Gastroesophageal sphincter (tissue), 4 donors: ENCODE results near the gene BMERB1. TPM values are rescaled to one million over a fixed set of nuclear protein-coding genes. Genes with fewer than 3 reads are reported as not detected.
A peak's percentile ranks its signal among the peaks of the same experiment; 100 is the strongest.
"Not testable (repeated sequence)": the region's sequence is repeated elsewhere in the genome, so short reads cannot be mapped to it uniquely, and the experiment has no call there.

ENCODE experiments used
- ATAC-seq: fragments of 150-250 bp; one replicate; pipeline ENCODE4 v1.9.1; 2016; ENCODE audit warnings: mild to moderate bottlenecking, moderate library complexity
- H3K27ac ChIP-seq, 4 donors: fragments of 200-600 bp; sonication (generic) in 3 of 4; 1 replicate in 3 of 4; 2 replicates in 1 of 4; pipeline ENCODE4 v1.5.1; 2016 to 2019
- H3K27me3 ChIP-seq: fragments of 200-600 bp; sonication (generic); one replicate; pipeline ENCODE4 v1.5.1; 2019
- H3K36me3 ChIP-seq, 2 donors: fragments of 200-600 bp; sonication (generic); one replicate each; pipeline ENCODE4 v1.5.1; 2019; ENCODE audit warnings: control low read depth in 1 of 2
- H3K4me1 ChIP-seq, 3 donors: fragments of 200-600 bp; sonication (generic); 1 replicate in 2 of 3; 2 replicates in 1 of 3; pipeline ENCODE4 v1.5.1; 2016 to 2019; ENCODE audit warnings: control low read depth in 2 of 3
- H3K4me3 ChIP-seq, 2 donors: fragments of 200-600 bp; sonication (generic); one replicate each; pipeline ENCODE4 v1.5.1; 2019; ENCODE audit warnings: mild to moderate bottlenecking in 1 of 2, moderate library complexity in 1 of 2
- H3K9me3 ChIP-seq, 3 donors: fragments of 200-600 bp; sonication (generic); one replicate each; pipeline ENCODE4 v1.5.1; 2017 to 2019; ENCODE audit warnings: control low read depth in 2 of 3
- EP300 ChIP-seq: sonication (generic); formaldehyde crosslinking; IDR thresholded peaks from one replicate; pipeline ENCODE4 v1.6.1; 2017; ENCODE audit warnings: antibody characterized with exemption, mild to moderate bottlenecking
- POLR2A ChIP-seq, 2 donors: fragments of 450-650 bp; IDR thresholded peaks; one replicate each; pipeline ENCODE4 v1.6.1; 2017; ENCODE audit warnings: antibody characterized with exemption in 2 of 2, mild to moderate bottlenecking in 2 of 2, moderate library complexity in 1 of 2
- POLR2AphosphoS5 ChIP-seq: sonication (generic); formaldehyde crosslinking; IDR thresholded peaks from one replicate; pipeline ENCODE4 v1.6.1; 2017; ENCODE audit warnings: antibody characterized with exemption
- WGBS, 2 donors: methylation state at CpG; one replicate each; pipeline ENCODE4 v1.1.5; 2018; ENCODE audit warnings: low coverage in 1 of 2; 5-methylcytosine and 5-hydroxymethylcytosine counted together
- total RNA-seq, 4 donors: library from RNA; depleted of rRNA; stranded (reverse); fragments of >200 nt; gene quantifications; one replicate each; pipeline ENCODE4 v1.1.0, GENCODE V29; 2016
- TF ChIP-seq, protein P1 (sequence below), 4 experiments: fragments of 200-600 bp in 2 of 4; fragments of 450-650 bp in 2 of 4; sonication (generic) in 1 of 4; IDR thresholded peaks; one replicate each; pipeline ENCODE4 v1.5.1; 2017 to 2019; ENCODE audit warnings: antibody characterized with exemption in 4 of 4, mild to moderate bottlenecking in 2 of 4, moderate library complexity in 2 of 4

The BMERB1 gene
- total RNA-seq, 4 donors from 2014 or later = 84.5 to 135 (median 101) TPM

- H3K9me3 ChIP-seq = no peaks in the 10 kb centered on the region
- peak; percentile 87 for ATAC-seq
- TF ChIP-seq POLR2A (IDR thresholded peaks at IDR 0.05) (no peak), POLR2AphosphoS5 (peak; percentile 23), EP300 (no peak)
- TF ChIP-seq, protein P1, sequence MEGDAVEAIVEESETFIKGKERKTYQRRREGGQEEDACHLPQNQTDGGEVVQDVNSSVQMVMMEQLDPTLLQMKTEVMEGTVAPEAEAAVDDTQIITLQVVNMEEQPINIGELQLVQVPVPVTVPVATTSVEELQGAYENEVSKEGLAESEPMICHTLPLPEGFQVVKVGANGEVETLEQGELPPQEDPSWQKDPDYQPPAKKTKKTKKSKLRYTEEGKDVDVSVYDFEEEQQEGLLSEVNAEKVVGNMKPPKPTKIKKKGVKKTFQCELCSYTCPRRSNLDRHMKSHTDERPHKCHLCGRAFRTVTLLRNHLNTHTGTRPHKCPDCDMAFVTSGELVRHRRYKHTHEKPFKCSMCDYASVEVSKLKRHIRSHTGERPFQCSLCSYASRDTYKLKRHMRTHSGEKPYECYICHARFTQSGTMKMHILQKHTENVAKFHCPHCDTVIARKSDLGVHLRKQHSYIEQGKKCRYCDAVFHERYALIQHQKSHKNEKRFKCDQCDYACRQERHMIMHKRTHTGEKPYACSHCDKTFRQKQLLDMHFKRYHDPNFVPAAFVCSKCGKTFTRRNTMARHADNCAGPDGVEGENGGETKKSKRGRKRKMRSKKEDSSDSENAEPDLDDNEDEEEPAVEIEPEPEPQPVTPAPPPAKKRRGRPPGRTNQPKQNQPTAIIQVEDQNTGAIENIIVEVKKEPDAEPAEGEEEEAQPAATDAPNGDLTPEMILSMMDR (IDR thresholded peaks at IDR 0.05) = no peak
- WGBS, 2 donors = 53 to 63% methylated on average over 3 to 4 of the region's 4 CpGs
- no peaks in the 10 kb centered on the region for H3K27me3 ChIP-seq
- H3K4me3 ChIP-seq = no peak overlapping the region
- peaks cover 0 to 30% of the 10 kb centered on the region in 2 donors for H3K36me3 ChIP-seq
- H3K27ac ChIP-seq = peak overlapping the region in 2 of 4 donors; percentile 8 to 51
- H3K4me1 ChIP-seq = peaks cover 0 to 15% (median 0%) of the 10 kb centered on the region in 3 donors
Measured at GRCh38 chr16:15404792-15405191, 29.6 kb upstream of the BMERB1 start.

GRCh38 chr16:15407756-15408155, 26.6 kb upstream of the BMERB1 start:
- not testable (repeated sequence) for H3K9me3 ChIP-seq, H3K4me3 ChIP-seq, ATAC-seq, H3K27me3 ChIP-seq, H3K27ac ChIP-seq
- 76 to 92% methylated on average over 4 of the region's 4 CpGs for WGBS, 2 donors
- peaks cover 0 to 12% of the 10 kb centered on the region in 2 donors for H3K36me3 ChIP-seq
- peaks cover 0 to 15% (median 0%) of the 10 kb centered on the region in 3 donors for H3K4me1 ChIP-seq

DNA sequence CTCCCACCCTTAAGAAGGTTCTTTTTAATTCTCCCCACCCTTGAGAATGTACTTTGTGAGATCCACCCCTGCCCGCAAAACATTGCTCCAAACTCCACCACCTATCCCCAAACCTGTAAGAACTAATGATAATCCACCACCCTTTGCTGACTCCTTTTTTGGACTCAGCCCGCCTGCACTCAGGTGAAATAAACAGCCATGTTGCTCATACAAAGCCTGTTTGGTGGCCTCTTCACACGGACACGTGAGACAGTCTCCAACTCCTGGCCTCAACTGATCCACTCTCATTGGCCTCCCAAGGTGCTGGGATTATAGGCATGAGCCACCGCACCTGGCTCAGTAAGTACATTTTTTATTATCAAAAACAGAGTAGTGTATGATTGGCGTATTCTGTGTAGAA, 24.9 kb upstream of the BMERB1 start:
- H3K4me1 ChIP-seq, ATAC-seq, H3K36me3 ChIP-seq, H3K27me3 ChIP-seq, H3K4me3 ChIP-seq, H3K9me3 ChIP-seq, H3K27ac ChIP-seq: not testable (repeated sequence)
- WGBS, 2 donors = 93 to 95% methylated on average over 5 to 6 of the region's 6 CpGs

DNA sequence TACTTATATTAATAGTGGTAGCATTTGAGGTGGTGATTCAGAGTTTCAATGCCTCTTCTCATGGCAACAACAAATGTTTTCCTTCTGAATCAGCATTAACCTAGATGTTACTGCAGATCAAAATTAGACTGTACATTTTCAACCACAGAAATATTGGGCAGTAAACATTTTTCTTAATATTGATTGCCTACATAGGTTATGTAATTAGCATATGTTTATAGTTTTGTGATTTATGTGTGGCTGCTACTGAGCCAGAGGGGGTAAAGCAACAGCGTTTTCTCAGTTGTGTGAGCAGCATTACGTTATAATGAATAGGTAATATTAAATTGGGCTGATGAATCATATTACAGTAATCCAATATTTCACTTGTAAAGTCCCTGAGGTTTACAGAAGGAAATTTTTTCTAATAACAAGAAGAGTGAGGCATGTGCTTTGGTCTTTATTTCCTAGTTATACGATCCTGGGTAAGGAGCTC, 18.8 kb upstream of the BMERB1 start:
- H3K9me3 ChIP-seq = no peaks in the 10 kb centered on the region
- ATAC-seq = no peak
- H3K4me1 ChIP-seq = no peaks in the 10 kb centered on the region
- H3K27ac ChIP-seq = no peak overlapping the region
- no peak for TF ChIP-seq EP300
- TF ChIP-seq POLR2A (IDR thresholded peaks at IDR 0.05) = no peak
- TF ChIP-seq POLR2AphosphoS5 = no peak
- TF ChIP-seq, protein P1 (IDR thresholded peaks at IDR 0.05) = no peak
- WGBS, 2 donors = 29 to 50% methylated on average over 3 of the region's 3 CpGs
- no peak overlapping the region for H3K4me3 ChIP-seq
- no peaks in the 10 kb centered on the region for H3K36me3 ChIP-seq
- H3K27me3 ChIP-seq = no peaks in the 10 kb centered on the region

DNA sequence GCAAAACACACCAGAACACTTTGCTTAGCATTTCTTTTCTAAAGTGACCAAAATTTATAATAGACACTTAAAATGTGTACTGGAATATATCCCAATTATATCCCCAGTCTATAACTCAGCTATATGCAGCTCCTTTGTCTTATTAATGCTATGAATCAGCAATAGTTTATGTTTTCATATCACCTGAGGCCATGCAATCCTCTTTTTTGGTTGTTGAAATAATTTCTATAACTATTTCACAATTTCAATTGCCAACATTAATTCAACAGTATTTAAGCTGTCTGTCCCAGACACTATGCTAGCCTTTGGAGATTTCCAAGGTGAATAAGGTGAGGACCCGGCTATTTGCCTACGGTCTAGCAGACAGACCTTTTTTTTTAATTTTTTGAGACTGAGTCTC, 17.2 kb upstream of the BMERB1 start:
- no peak overlapping the region for H3K27ac ChIP-seq
- H3K9me3 ChIP-seq = no peaks in the 10 kb centered on the region
- H3K4me3 ChIP-seq = no peak overlapping the region
- no peaks in the 10 kb centered on the region for H3K36me3 ChIP-seq
- H3K4me1 ChIP-seq = no peaks in the 10 kb centered on the region
- 96% methylated on average over 2 of the region's 2 CpGs; no CpG with 5 or more reads in 1 of the 2 donors for WGBS, 2 donors
- H3K27me3 ChIP-seq = no peaks in the 10 kb centered on the region
- no peak for ATAC-seq
- TF ChIP-seq, protein P1 (IDR thresholded peaks at IDR 0.05) = no peak

DNA sequence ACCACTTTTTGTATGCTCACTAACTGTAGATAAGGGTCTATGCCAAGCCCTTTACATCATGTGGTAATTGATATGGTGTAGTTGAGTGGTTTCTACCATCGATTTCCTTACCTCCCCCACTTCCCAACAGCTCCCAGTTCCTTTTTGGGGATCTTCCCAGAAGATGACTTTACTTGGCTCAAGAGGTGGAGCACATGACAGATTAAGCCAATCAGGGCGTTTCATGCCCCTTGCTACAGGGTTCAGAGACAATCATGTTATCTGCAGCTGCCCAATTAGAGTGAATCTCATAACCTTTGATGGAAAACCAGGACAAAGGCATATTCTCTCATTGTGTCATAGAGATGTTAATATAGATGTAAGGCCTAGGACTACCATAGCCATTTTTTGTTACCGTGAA, 16.2 kb upstream of the BMERB1 start:
- 51 to 60% methylated on average over 1 to 3 of the region's 3 CpGs for WGBS, 2 donors
- H3K4me3 ChIP-seq = no peak overlapping the region
- no peak for TF ChIP-seq POLR2AphosphoS5
- ATAC-seq = no peak
- H3K4me1 ChIP-seq = no peaks in the 10 kb centered on the region
- no peak overlapping the region for H3K27ac ChIP-seq
- H3K9me3 ChIP-seq = no peaks in the 10 kb centered on the region
- H3K27me3 ChIP-seq = no peaks in the 10 kb centered on the region
- no peaks in the 10 kb centered on the region for H3K36me3 ChIP-seq

- H3K4me1 ChIP-seq, ATAC-seq, H3K27me3 ChIP-seq, H3K4me3 ChIP-seq, H3K36me3 ChIP-seq, H3K9me3 ChIP-seq, H3K27ac ChIP-seq: not testable (repeated sequence)
- WGBS, 2 donors = 63 to 80% methylated on average over 1 to 2 of the region's 5 CpGs
Measured at GRCh38 chr16:15421696-15422095, 12.7 kb upstream of the BMERB1 start.
